ENCODE results near the gene IL20.

DNA sequence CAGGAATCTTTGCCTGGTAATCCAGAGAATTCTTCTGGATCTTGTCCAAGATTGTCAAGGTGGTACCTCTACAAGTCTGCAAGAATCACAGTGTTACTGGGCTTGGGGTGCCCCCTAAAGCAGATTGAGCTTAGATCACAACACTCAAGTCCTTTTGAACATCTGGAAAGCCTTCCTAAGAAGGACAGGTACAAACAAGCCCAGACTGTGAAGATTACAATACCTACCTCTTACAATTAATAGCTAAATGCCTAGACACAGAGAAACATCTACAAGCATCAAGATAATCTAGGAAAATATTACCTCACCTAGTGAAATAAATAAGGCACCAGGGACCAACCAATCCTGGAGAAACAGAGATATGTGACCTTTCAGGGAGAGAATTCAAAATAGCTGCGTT, 17.5 kb upstream of the IL20 start:
- TF ChIP-seq, protein P1, sequence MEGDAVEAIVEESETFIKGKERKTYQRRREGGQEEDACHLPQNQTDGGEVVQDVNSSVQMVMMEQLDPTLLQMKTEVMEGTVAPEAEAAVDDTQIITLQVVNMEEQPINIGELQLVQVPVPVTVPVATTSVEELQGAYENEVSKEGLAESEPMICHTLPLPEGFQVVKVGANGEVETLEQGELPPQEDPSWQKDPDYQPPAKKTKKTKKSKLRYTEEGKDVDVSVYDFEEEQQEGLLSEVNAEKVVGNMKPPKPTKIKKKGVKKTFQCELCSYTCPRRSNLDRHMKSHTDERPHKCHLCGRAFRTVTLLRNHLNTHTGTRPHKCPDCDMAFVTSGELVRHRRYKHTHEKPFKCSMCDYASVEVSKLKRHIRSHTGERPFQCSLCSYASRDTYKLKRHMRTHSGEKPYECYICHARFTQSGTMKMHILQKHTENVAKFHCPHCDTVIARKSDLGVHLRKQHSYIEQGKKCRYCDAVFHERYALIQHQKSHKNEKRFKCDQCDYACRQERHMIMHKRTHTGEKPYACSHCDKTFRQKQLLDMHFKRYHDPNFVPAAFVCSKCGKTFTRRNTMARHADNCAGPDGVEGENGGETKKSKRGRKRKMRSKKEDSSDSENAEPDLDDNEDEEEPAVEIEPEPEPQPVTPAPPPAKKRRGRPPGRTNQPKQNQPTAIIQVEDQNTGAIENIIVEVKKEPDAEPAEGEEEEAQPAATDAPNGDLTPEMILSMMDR (IDR thresholded peaks at IDR 0.05) = no peak
- no peak for TF ChIP-seq POLR2A (IDR thresholded peaks at IDR 0.05)
